HT-29 (cell line): ENCODE measurements around the gene ZNF81. TPM values are rescaled to one million over a fixed set of nuclear protein-coding genes. Genes with fewer than 3 reads are reported as not detected.
"Not testable (repeated sequence)": the region's sequence is repeated elsewhere in the genome, so short reads cannot be mapped to it uniquely, and the experiment has no call there.

Source experiments
- DNase-seq: peaks from one replicate; pipeline ENCODE4 v3.0.0-alpha.2; 2015; ENCODE audit warnings: low spot score
- total RNA-seq: library from RNA; depleted of rRNA; stranded (reverse); fragments of >200 nt; shearing (Covaris generic); gene quantifications from 2 replicates; pipeline ENCODE4 v1.2.3, GENCODE V29; 2014; rRNA removed

The ZNF81 gene
- total RNA-seq, 1 experiment from 2014 or later: 5.5 TPM

GRCh38 chrX:47933946-47934345 is 97.2 kb downstream of the ZNF81 start:
- no peak for DNase-seq

GRCh38 chrX:47936224-47936939 is 99.7 kb downstream of the ZNF81 start:
- no peak for DNase-seq

- DNase-seq: no peak
Measured at GRCh38 chrX:47936940-47937317, 100.2 kb downstream of the ZNF81 start.

GRCh38 chrX:47940448-47940847 is 103.7 kb downstream of the ZNF81 start:
- DNase-seq: no peak

- no peak for DNase-seq
Measured at GRCh38 chrX:47941423-47941822, 104.7 kb downstream of the ZNF81 start.

- not testable (repeated sequence) for DNase-seq
Measured at GRCh38 chrX:47955295-47955694, 118.6 kb downstream of the ZNF81 start.

- no peak for DNase-seq
Measured at GRCh38 chrX:47956016-47956415, 119.3 kb downstream of the ZNF81 start.

GRCh38 chrX:47958206-47958605 is 121.5 kb downstream of the ZNF81 start:
- DNase-seq: not testable (repeated sequence)

- peak; percentile 19 for DNase-seq
Measured at GRCh38 chrX:47958761-47959342, 122.2 kb downstream of the ZNF81 start.

GRCh38 chrX:47960406-47960805 is 123.7 kb downstream of the ZNF81 start:
- DNase-seq: no peak

GRCh38 chrX:47961830-47962229 is 125.1 kb downstream of the ZNF81 start:
- not testable (repeated sequence) for DNase-seq

GRCh38 chrX:47965526-47965925 is 128.8 kb downstream of the ZNF81 start:
- DNase-seq: not testable (repeated sequence)

Other genes with a start within 250 kb of the ZNF81 start
- not detected in 2 replicates for gene SYN1, start 217.0 kb upstream of the ZNF81 start, total RNA-seq
- gene CFP, start 207.0 kb upstream of the ZNF81 start, total RNA-seq: 0.21 and 0.56 TPM in 2 replicates
- gene ELK1, start 186.3 kb upstream of the ZNF81 start, total RNA-seq: 53.4 and 55.5 TPM in 2 replicates
- gene UXT, start 177.7 kb upstream of the ZNF81 start, total RNA-seq: 164 and 167 TPM in 2 replicates
- gene ZNF182, start 167.1 kb downstream of the ZNF81 start, total RNA-seq: 0.81 and 0.83 TPM in 2 replicates
- not detected in 2 replicates for gene SPACA5, start 170.1 kb downstream of the ZNF81 start, total RNA-seq
- gene ZNF630, start 234.7 kb downstream of the ZNF81 start, total RNA-seq: 0.10 and 0.68 TPM in 2 replicates